Common myeloid progenitor, CD34-positive (primary cell): ENCODE results near the gene CHST13.

Source experiments
- CTCF ChIA-PET: fragments of 350-600 bp; sonication (Branson Sonifier 250); formaldehyde crosslinking; loops from one replicate; lab custom pipeline; 2021; ENCODE audit warnings: antibody characterized with exemption; lab: Charles Lee
- POLR2A ChIA-PET: fragments of 350-600 bp; sonication (Branson Sonifier 250); formaldehyde crosslinking; loops from one replicate; lab custom pipeline; 2021; ENCODE audit warnings: antibody characterized with exemption; lab: Charles Lee
- DNase-seq, 3 donors: peaks; one replicate each; pipeline versions ENCODE4 v3.0.0 to v3.0.0-alpha.2; 2013
- H3K27ac ChIP-seq, 2 experiments: 1 replicate in 1 of 2; 2 replicates in 1 of 2; pipeline ENCODE4 v1.7.0; 2013; ENCODE audit warnings: inconsistent platforms in 2 of 2, low read length in 2 of 2, mild to moderate bottlenecking in 2 of 2, low read depth in 1 of 2, moderate library complexity in 1 of 2; ENCODE audit not compliant: severe bottlenecking in 2 of 2, insufficient read depth in 1 of 2, poor library complexity in 1 of 2
- H3K27me3 ChIP-seq, 5 experiments: replicated peaks in 2 of 5; 1 replicate in 3 of 5; 2 replicates in 2 of 5; pipeline versions ENCODE4 v1.6.1 to v1.7.0; 2013; ENCODE audit warnings: low read length in 4 of 5, mild to moderate bottlenecking in 2 of 5, moderate library complexity in 2 of 5, inconsistent platforms in 1 of 5; ENCODE audit not compliant: insufficient read depth in 5 of 5, control insufficient read depth in 4 of 5
- H3K36me3 ChIP-seq, 4 experiments: 1 replicate in 2 of 4; 2 replicates in 2 of 4; pipeline versions ENCODE4 v1.6.1 to v1.7.0; 2013; ENCODE audit warnings: low read length in 3 of 4, control low read depth in 1 of 4, mild to moderate bottlenecking in 1 of 4; ENCODE audit not compliant: control insufficient read depth in 4 of 4, insufficient read depth in 4 of 4
- H3K4me1 ChIP-seq, 4 experiments: 1 replicate in 3 of 4; 2 replicates in 1 of 4; pipeline versions ENCODE4 v1.6.1 to v1.7.1; 2013; ENCODE audit warnings: low read length in 3 of 4, mild to moderate bottlenecking in 3 of 4, control low read depth in 1 of 4, inconsistent platforms in 1 of 4, moderate library complexity in 1 of 4; ENCODE audit not compliant: control insufficient read depth in 4 of 4, insufficient read depth in 4 of 4; ENCODE audit errors: control extremely low read depth in 1 of 4
- H3K4me3 ChIP-seq, 7 experiments: 1 replicate in 4 of 7; 2 replicates in 3 of 7; pipeline versions ENCODE4 v1.5.1 to v1.7.0; 2013; ENCODE audit warnings: mild to moderate bottlenecking in 7 of 7, low read length in 6 of 7, moderate library complexity in 6 of 7, inconsistent platforms in 2 of 7, low read depth in 2 of 7, control low read depth in 1 of 7; ENCODE audit not compliant: insufficient read depth in 4 of 7, control insufficient read depth in 1 of 7; ENCODE audit errors: extremely low read depth in 1 of 7
- H3K9me3 ChIP-seq, 5 experiments: 1 replicate in 4 of 5; 2 replicates in 1 of 5; pipeline versions ENCODE4 v1.6.1 to v1.7.1; 2013; ENCODE audit warnings: low read length in 4 of 5, mild to moderate bottlenecking in 2 of 5, inconsistent platforms in 1 of 5, low read depth in 1 of 5, moderate library complexity in 1 of 5; ENCODE audit not compliant: control insufficient read depth in 4 of 5, insufficient read depth in 2 of 5; ENCODE audit errors: control extremely low read depth in 1 of 5
- WGBS: methylation state at CpG from one replicate; pipeline ENCODE4 v1.1.5; 2013; ENCODE audit not compliant: insufficient coverage; 5-methylcytosine and 5-hydroxymethylcytosine counted together

CHST13 gene

DNA sequence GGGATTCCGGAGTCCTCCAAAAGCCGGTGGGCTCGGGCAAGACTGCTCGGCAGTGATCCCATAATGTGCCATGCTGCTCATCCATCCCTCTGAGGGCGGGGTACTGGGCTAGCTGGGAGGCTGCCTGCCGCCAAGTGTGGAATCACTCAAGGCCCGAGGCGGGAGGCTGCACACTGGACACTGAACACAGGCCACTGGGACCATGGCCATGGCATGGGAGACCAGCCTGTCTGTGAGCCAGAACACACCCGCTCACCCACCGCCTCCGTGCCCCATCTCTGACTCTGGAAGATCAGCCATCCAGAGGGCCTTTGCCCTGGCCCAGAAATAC lies 33.4 kb downstream of the CHST13 start:
- H3K27me3 ChIP-seq, result no peaks in the 10 kb centered on the region
- ChIA-PET POLR2A (no interaction called here), CTCF (interaction anchor here (1.1 kb wide), 1 partner anchor 36 kb away, joined by 7 read pairs; no protein-coding TSS in a partner anchor)

DNA sequence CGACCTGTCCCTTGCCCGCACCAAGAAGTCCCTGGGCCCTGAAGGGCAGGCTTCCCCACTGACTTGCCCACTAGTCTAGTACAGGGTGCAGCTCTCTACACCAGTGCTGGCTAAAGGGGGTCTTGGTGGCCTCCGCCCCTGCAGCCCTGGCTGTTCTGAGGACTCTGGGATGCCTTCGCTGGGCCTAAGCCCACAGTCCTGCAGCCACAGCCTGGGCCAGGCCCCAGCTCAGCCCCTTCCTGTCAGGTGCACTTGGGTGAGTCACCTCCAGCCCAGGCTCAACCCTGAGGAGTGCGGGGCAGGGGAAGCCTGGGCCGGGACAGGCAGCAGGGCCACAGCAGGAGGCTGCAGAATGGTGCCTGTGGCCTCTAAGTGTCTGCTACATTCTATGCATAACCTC lies 33.8 kb downstream of the CHST13 start:
- Histone ChIP-seq H3K4me3 (no peak overlapping the region), H3K36me3 (no peaks in the 10 kb centered on the region), H3K4me1 (no peaks in the 10 kb centered on the region), H3K9me3 (peaks cover 0 to 12% (median 0%) of the 10 kb centered on the region in 5 experiments), H3K27me3 (no peaks in the 10 kb centered on the region), H3K27ac (no peak overlapping the region)
- CTCF ChIA-PET, result interaction anchor here (1.0 to 1.1 kb wide), 2 partner anchors 35 to 36 kb away, joined by 4 to 7 read pairs; no protein-coding TSS in a partner anchor
- POLR2A ChIA-PET, result no interaction called here
- 80% methylated on average over 5 of the region's 6 CpGs for WGBS
- DNase-seq, result no peak

More for the DNA sequence above, 33.4 kb downstream of the CHST13 start:
- no peak overlapping the region for H3K4me3 ChIP-seq
- H3K27ac ChIP-seq, result no peak overlapping the region
- no peaks in the 10 kb centered on the region for H3K4me1 ChIP-seq
- no peaks in the 10 kb centered on the region for H3K36me3 ChIP-seq
- peaks cover 0 to 9% (median 0%) of the 10 kb centered on the region in 5 experiments for H3K9me3 ChIP-seq
- WGBS, result 100% methylated on average over 9 of the region's 11 CpGs
- DNase-seq, result no peak

DNA sequence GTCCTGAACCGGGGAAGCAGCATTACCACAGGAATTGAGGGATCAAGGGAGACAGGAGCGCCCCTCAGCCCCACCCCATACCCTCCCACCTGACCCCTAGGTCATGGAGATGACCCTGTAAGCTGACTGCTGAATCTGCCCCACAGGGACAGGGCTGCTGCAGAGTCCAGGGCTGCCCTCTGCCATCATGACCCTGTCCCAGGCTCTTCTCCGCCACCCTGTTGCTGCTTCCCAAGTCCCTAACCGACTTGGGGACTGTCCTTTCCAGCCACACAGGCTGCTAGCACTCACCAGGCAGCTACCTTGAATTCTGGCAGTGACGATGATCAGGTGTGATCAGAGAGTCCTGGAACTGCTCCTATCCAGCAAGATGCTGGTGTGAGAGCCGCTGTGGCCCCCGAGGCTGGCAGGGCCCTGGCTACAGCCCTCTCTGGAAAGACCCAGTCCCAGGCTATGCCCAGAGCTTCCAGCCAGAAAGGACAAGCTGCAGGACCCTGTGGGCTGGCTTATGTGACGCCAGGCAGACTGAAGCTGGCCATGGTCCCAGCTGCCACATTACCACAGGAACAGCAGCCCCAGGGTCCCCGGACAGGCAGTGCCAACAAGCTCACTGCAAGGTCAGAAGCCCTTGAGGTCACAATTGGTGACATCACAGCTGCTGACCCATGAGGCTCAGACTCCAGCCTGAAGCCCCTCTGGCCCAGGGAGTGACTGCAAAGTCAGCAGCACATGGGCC lies 34.5 kb downstream of the CHST13 start, which contains the start of gene C3orf22:
Gene C3orf22 (minus strand): TSS at position 597 of the 736 bp plus-strand sequence. CDS start 5,542 bp downstream, outside the sequence.
- CTCF ChIA-PET, result interaction anchor here (1.0 kb wide), 1 partner anchor 35 kb away, joined by 4 read pairs; no protein-coding TSS in a partner anchor
- peaks cover 0 to 2% (median 0%) of the 10 kb centered on the region in 4 experiments for H3K4me1 ChIP-seq
- peaks cover 0 to 14% (median 0%) of the 10 kb centered on the region in 5 experiments for H3K9me3 ChIP-seq
- H3K27me3 ChIP-seq, result no peaks in the 10 kb centered on the region
- H3K36me3 ChIP-seq, result no peaks in the 10 kb centered on the region
- 92% methylated on average over 7 of the region's 9 CpGs for WGBS
- no peak within 1 kb of the TSS for H3K27ac ChIP-seq
- DNase-seq, result no peak
- no peak within 1 kb of the TSS for H3K4me3 ChIP-seq
- POLR2A ChIA-PET, result no interaction called here

DNA sequence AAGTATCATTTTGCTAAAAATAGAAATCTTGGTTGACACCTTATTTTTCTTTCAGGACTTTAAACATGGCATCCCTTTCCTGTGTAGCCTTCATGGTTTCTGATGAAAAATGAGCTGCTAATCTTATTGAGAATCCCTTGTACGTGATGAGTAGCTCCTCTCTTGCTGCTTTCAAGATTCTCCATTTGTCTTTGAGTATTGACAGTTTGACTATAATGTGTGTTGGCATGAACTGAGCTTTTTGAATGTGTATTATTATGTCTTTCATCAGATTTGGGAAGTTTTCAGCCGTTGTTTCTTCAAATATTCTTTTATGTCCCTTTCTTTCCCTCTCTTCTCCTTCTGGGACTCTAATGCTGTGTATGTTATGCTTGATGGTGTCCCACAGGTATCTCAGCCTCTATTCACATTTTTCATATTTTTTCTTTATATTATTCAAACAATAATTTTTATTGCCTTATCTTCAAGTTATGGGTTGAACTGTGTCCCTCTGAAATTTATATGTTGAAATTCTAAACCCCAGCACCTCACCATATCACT lies 38.9 kb downstream of the CHST13 start:
- ChIA-PET POLR2A (no interaction called here), CTCF (interaction anchor here (2.6 kb wide), 1 partner anchor 12 kb away, joined by 7 read pairs; no protein-coding TSS in a partner anchor)
- H3K27me3 ChIP-seq, result no peaks in the 10 kb centered on the region

DNA sequence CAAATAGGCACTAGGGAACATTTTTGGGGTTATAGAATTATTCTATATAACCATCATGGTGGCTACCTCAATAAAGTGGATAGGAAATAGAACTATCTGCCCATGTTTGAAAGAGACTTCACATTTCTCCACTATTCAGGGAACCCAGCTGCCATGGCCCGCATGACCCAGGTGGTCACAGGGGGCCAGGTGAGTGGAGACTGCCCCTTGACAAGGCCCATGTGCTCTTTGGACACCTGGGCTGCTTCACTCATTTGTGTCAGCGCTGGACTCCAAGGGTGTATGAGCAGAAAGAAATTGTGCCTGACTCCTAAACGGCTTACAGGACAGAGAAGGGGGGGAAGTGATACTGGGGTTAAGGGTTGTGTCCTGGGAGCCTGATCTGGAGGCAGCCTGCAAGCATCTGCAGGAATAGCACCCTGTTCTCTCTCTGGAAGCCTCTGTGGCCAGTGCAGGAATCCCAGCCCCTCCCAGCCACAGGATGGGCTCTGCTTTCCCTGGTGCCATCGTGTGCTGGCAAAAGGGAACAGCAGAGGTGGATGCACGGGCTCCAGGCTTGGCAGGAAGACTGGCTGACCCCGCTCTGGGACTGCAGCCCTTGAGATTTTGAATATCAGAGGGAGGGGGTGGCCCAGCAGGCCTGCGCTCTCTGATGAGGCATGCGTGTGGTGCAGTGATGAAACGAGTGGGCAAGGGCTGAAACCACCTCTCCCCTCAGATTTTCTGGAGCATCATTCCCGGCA lies 43.9 kb downstream of the CHST13 start:
- ChIA-PET POLR2A (no interaction called here), CTCF (no interaction called here)
- H3K4me3 ChIP-seq, result no peak overlapping the region
- no peak overlapping the region for H3K27ac ChIP-seq
- peaks cover 0 to 8% (median under 1%) of the 10 kb centered on the region in 4 experiments for H3K4me1 ChIP-seq
- no peak for DNase-seq
- H3K9me3 ChIP-seq, result peaks cover 0 to 3% (median 0%) of the 10 kb centered on the region in 5 experiments
- H3K36me3 ChIP-seq, result no peaks in the 10 kb centered on the region
- WGBS, result 84% methylated on average over 10 of the region's 10 CpGs
- no peaks in the 10 kb centered on the region for H3K27me3 ChIP-seq

More for the DNA sequence above, 38.9 kb downstream of the CHST13 start:
- no peaks in the 10 kb centered on the region for H3K36me3 ChIP-seq
- no peak overlapping the region for H3K27ac ChIP-seq
- 80% methylated on average over 1 of the region's 2 CpGs for WGBS
- no peak overlapping the region for H3K4me3 ChIP-seq
- peaks cover 0 to 14% (median 3%) of the 10 kb centered on the region in 5 experiments for H3K9me3 ChIP-seq
- no peak for DNase-seq
- H3K4me1 ChIP-seq, result peaks cover 0 to 8% (median under 1%) of the 10 kb centered on the region in 4 experiments

DNA sequence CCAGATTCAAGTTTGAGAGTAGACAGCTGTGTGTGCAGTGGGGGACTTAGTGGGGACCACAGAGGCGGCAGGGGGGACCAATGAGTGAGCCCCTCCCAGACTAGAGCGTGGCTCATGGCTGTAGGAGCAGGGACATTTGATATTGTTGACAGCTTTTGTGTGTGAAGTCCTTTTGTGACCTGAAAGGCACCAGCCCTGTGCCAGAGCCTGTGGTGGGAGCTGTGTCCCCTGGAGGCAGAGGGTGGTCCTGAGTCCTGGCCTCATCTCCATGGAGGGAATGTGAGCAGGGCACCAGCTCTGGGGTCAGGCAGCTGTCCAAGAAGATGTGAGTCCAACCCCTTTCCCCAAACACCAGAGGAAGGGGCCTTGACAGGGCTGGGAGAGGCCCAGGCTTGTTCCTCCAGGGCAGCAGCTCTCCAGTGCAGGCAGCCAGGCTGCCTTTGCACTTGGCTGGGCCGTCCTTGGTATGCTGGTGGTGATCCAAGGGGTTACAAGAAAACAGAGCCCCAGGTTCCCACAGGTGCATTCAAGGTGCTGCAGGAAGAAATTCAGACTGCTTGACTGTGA lies 44.9 kb downstream of the CHST13 start:
- 96% methylated on average over 2 of the region's 3 CpGs for WGBS
- no peaks in the 10 kb centered on the region for H3K27me3 ChIP-seq
- H3K9me3 ChIP-seq, result peaks cover 0 to under 1% (median 0%) of the 10 kb centered on the region in 5 experiments
- CTCF ChIA-PET, result interaction anchor here (1.2 to 1.3 kb wide), 2 partner anchors 11 to 17 kb away, joined by 3 read pairs; no protein-coding TSS in a partner anchor
- H3K4me1 ChIP-seq, result peaks cover 0 to 2% (median under 1%) of the 10 kb centered on the region in 4 experiments
- no peak overlapping the region for H3K27ac ChIP-seq
- H3K36me3 ChIP-seq, result no peaks in the 10 kb centered on the region
- POLR2A ChIA-PET, result no interaction called here
- no peak overlapping the region for H3K4me3 ChIP-seq
- DNase-seq, result no peak
